Measurements from ENCODE around the gene SORBS1. TPM values are rescaled to one million over a fixed set of nuclear protein-coding genes. Genes with fewer than 3 reads are reported as not detected.
A peak's percentile ranks its signal among the peaks of the same experiment; 100 is the strongest.

SORBS1 gene
- total and polyA plus RNA-seq, 2 of the 13 experiments (the other 11 are each of a cell fraction or from before 2014, with no cell fraction given): 16.8 to 39.8 TPM

GRCh38 chr10:95480102-95480900 lies 80.9 kb downstream of the SORBS1 start (continued):
- no peak for TF ChIP-seq BATF2 (CRISPR knock-in tag; IDR thresholded peaks at IDR 0.05)

GRCh38 chr10:95478935-95479334 lies 82.2 kb downstream of the SORBS1 start:
- H3K9ac ChIP-seq (ENCODE audit: insufficient read depth, low read depth, low read length): no peak overlapping the region
- H3K4me1 ChIP-seq (ENCODE audit: insufficient read depth, low read length): peaks cover 95% of the 10 kb centered on the region
- DNase-seq (ENCODE audit: low spot score) (no peak), ATAC-seq (no peak), FAIRE-seq (no peak)
- TF ChIP-seq ARID3A (IDR thresholded peaks at IDR 0.05; ENCODE audit: low read depth, low read length): no peak
- no peak for TF ChIP-seq POGK (CRISPR knock-in tag; conservative IDR thresholded peaks at IDR 0.05)
- no peak for TF ChIP-seq ZNF547 (CRISPR knock-in tag; IDR thresholded peaks at IDR 0.05)
- TF ChIP-seq CHD4 (IDR thresholded peaks at IDR 0.05; ENCODE audit: borderline replicate concordance, low read length): no peak
- TF ChIP-seq ZNF432 (CRISPR knock-in tag; IDR thresholded peaks at IDR 0.05; ENCODE audit: borderline replicate concordance): no peak
- no peak for TF ChIP-seq JUN (CRISPR knock-in tag; IDR thresholded peaks at IDR 0.05)
- TF ChIP-seq ZNF781 (CRISPR knock-in tag; IDR thresholded peaks at IDR 0.05; ENCODE audit: borderline replicate concordance, not compliant biosample characterization): no peak
- intact Hi-C loops (cut with micrococcal nuclease; ENCODE audit: unreplicated experiment): no loop called here
- no peaks in the 10 kb centered on the region; a peak in 2 of 5 replicates for H3K36me3 ChIP-seq (replicated peaks in 1 of 2; ENCODE audit: control insufficient read depth in 1 of 2, insufficient read depth in 2 of 2, low read length in 2 of 2)
- H3K4me2 ChIP-seq (ENCODE audit: low read depth, low read length): no peak overlapping the region
- peak overlapping the region; percentile 11 for H3K27ac ChIP-seq (ENCODE audit: extremely low read length, insufficient read depth, low read length)
- BruUV-seq (replicated peaks): no TSS peak
- no peaks in the 10 kb centered on the region for H4K20me1 ChIP-seq (ENCODE audit: insufficient read depth, low read length)
- peaks cover 39% of the 10 kb centered on the region for H3K79me2 ChIP-seq (ENCODE audit: insufficient read depth, low read length)
- 100% methylated on average over 3 of the region's 3 CpGs for WGBS (ENCODE audit: low lambda C conversion rate)
- in situ Hi-C loops (cut with HindIII; ENCODE audit: extremely low pct_ligation_motif_present, low pct_unique_long_range_greater_than_20kb): no loop called here
- POLR2A ChIA-PET: no interaction called here
- H3K9me3 ChIP-seq (ENCODE audit: low read length): no peaks in the 10 kb centered on the region
- no peak overlapping the region for H3K4me3 ChIP-seq (replicated peaks in 1 of 3; ENCODE audit: insufficient read depth in 1 of 3, low read depth in 2 of 3, low read length in 3 of 3)
- CTCF ChIA-PET (ENCODE audit: low intra/inter-chr PET ratio, low total read pairs): no interaction called here
- no peak overlapping the region for H2AFZ ChIP-seq (ENCODE audit: low read length)
- no peaks in the 10 kb centered on the region for H3K27me3 ChIP-seq (ENCODE audit: control insufficient read depth in 1 of 2, insufficient read depth in 2 of 2, low read length in 2 of 2)
